HG02798 (cell line): ENCODE measurements around the gene BANF2.
"Not testable (repeated sequence)": the region's sequence is repeated elsewhere in the genome, so short reads cannot be mapped to it uniquely, and the experiment has no call there.

Source experiments
- ATAC-seq: cut with Tn5 transposase; IDR thresholded peaks from one replicate; pipeline ENCODE4 v1.9.1; 2021; ENCODE audit warnings: mild to moderate bottlenecking; ENCODE audit not compliant: unreplicated experiment, poor library complexity

Gene BANF2

GRCh38 chr20:17707951-17708350 lies 8.2 kb downstream of the BANF2 start:
- ATAC-seq, result not testable (repeated sequence)

- no peak for ATAC-seq
Measured at GRCh38 chr20:17708675-17709360, 9.1 kb downstream of the BANF2 start.

- no peak for ATAC-seq
Measured at GRCh38 chr20:17709361-17710293, 9.9 kb downstream of the BANF2 start.

GRCh38 chr20:17710379-17711266 lies 10.9 kb downstream of the BANF2 start:
- no peak for ATAC-seq

GRCh38 chr20:17711267-17711627 lies 11.5 kb downstream of the BANF2 start:
- ATAC-seq, result no peak

GRCh38 chr20:17712201-17712600 lies 12.4 kb downstream of the BANF2 start:
- ATAC-seq, result no peak

- no peak for ATAC-seq
Measured at GRCh38 chr20:17712708-17713107, 12.9 kb downstream of the BANF2 start.

GRCh38 chr20:17714597-17714996 lies 14.8 kb downstream of the BANF2 start:
- no peak for ATAC-seq

- ATAC-seq, result no peak
Measured at GRCh38 chr20:17715075-17715474, 15.3 kb downstream of the BANF2 start.

- ATAC-seq, result no peak
Measured at GRCh38 chr20:17716331-17716730, 16.6 kb downstream of the BANF2 start.

- no peak for ATAC-seq
Measured at GRCh38 chr20:17720755-17721154, 21.0 kb downstream of the BANF2 start.

- ATAC-seq, result no peak
Measured at GRCh38 chr20:17721802-17722486, 22.2 kb downstream of the BANF2 start.

- ATAC-seq, result no peak
Measured at GRCh38 chr20:17722493-17723300, 22.9 kb downstream of the BANF2 start.

- no peak for ATAC-seq
Measured at GRCh38 chr20:17723301-17723691, 23.5 kb downstream of the BANF2 start.

GRCh38 chr20:17725094-17725835 lies 25.5 kb downstream of the BANF2 start:
- ATAC-seq, result no peak

GRCh38 chr20:17726902-17727301 lies 27.1 kb downstream of the BANF2 start:
- ATAC-seq, result no peak

- no peak for ATAC-seq
Measured at GRCh38 chr20:17727351-17727750, 27.6 kb downstream of the BANF2 start.

- no peak for ATAC-seq
Measured at GRCh38 chr20:17728074-17728473, 28.3 kb downstream of the BANF2 start.

GRCh38 chr20:17730071-17730470 lies 30.3 kb downstream of the BANF2 start:
- ATAC-seq, result no peak
